Adipose tissue (tissue), 3 donors: ENCODE measurements around the gene AVL9. TPM values are rescaled to one million over a fixed set of nuclear protein-coding genes. Genes with fewer than 3 reads are reported as not detected.
"Not testable (repeated sequence)": the region's sequence is repeated elsewhere in the genome, so short reads cannot be mapped to it uniquely, and the experiment has no call there.

Experiments used
- H3K27ac ChIP-seq: one replicate; pipeline ENCODE4 v1.5.1; 2013; ENCODE audit warnings: low read depth, low read length
- WGBS, 3 donors: extraction: QIAGEN DNeasy Blood & Tissue Kit; methylation state at CpG; one replicate each; pipeline ENCODE4 v1.1.7; 2013; 5-methylcytosine and 5-hydroxymethylcytosine counted together
- polyA plus RNA-seq, 3 donors: library from polyadenylated mRNA; stranded (reverse); fragments of 200-250 nt; gene quantifications; one replicate each; pipeline ENCODE4 v1.2.3, GENCODE V29; 2013
- donor health status: healthy with polysubstance abuse.
- donor health status: Bipolar disorder and iron deficiency.
- donor health status: healthy.

The AVL9 gene
- polyA plus RNA-seq, 3 donors = 6.5 to 11.0 (median 10.1) TPM

DNA sequence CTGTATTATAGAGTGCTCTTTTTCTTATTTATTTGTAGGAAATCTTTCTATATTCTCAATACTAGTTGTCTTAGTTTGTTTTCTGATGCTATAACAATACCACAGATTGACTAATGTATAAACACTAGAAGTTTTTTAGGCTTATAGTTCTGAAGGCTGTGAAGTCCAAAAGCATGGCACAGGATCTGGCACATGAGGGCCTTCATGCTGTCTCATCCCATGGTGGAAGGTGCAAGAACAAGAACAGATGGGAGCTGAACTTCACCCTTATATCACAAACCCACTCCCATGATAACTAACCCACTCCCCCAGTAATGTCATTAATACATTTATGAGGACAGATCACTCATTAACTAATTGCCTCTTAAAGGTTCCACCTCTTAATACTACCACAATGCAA is 109.7 kb downstream of the AVL9 start:
- H3K27ac ChIP-seq = no peak overlapping the region

DNA sequence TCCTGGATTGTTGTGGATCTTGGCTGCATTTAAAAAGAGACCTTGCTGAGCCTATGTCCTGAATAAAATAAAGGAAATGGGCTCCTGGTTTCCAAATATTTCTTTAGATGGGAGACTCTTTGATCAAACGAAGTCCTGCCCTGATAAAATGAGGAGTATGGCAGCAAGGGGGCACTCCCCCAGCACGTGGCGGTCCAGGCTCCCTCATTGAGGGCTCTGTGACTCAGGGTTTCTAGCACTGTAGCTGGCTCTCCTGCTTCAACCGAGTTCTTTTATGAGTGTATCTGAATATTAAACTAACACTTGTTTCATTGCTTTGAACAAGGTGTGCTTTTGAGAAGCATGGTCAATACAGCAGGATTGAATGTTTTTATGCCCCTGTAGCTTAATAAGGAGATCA is 114.2 kb downstream of the AVL9 start:
- no peak overlapping the region for H3K27ac ChIP-seq
- 83% methylated on average over 4 of the region's 4 CpGs for WGBS, 3 donors

DNA sequence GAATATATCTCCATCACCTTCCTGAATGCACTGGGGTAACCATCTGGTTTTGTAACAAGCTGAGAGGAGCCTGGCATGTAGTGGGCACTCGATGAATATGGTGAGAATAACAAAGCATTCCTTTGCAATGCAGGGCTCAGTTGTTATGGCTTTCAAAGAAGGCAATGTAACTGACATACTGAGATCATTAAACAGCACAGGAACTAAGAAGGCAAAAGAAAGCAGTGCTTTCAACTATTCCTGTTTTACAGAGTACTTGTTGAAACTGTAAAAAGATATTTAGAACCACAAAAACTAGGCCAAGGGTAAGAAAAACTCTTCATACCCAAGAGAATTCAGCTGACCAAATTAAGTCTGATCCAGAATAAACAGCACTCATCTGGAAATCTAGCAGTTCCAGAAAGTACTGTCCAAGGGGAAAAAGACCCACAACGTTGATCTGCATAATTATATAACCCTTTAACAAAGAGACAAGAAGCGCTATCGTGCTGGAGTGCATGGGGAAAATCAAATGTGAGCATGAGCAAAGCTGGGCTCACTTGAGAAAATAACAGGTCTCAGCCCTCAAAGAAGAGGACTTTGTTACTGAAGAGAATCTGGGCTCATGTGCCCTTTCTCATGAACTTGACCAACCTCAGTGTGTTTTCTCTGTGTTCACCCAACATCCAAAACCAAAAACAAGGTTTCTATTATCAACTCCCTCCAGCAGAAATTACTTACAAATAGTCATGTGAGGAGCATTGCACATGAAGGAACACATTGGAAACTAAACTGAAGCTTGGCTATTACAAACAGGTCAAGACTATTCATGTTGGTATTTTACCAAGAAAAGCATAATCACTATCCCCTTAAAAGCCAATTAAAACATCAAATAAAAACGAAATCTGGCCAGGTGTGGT is 116.2 kb downstream of the AVL9 start:
- no peak overlapping the region for H3K27ac ChIP-seq
- WGBS, 3 donors = 53 to 68% (median 57%) methylated on average over 5 of the region's 5 CpGs

DNA sequence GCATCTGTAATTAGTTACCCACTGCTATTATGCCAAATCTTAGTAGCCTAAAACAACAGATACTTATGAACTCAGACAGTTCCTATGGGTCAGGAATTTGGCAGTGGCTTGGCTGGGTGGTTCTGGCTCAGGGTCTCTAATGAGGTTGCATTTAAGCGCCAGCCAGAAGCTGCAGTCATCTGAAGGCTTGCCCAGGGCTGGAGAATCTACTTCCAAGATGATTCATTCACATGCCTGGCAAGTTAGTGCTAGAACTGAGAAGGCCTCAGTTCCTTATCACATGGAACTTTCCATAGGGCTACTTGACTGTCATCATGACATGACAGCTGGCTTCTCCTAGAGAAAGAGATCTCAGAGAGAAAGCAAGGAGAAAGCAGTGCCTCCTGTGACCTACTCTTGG is 121.3 kb downstream of the AVL9 start:
- WGBS, 3 donors = 66 to 95% (median 68%) methylated on average over 1 of the region's 1 CpG
- H3K27ac ChIP-seq = no peak overlapping the region

DNA sequence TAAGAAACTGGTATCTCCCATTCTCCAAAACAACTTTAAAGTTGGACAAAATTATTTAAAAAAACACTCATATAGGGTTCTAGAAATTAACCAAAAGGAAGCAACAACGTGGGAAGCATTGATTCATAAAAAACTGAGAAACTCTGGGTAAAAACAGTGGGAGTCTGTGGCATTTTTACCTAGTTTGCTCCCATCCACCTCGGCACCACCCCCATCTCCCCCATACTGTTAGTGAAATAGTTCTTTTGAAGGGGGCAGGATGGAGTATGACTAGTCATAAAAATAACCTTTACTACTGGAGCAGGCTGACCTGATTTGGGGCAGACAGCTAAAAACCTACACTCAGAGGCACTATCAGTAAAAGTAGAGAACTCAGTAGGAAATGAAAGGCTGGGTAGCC is 123.2 kb downstream of the AVL9 start:
- H3K27ac ChIP-seq = no peak overlapping the region
- WGBS, 3 donors = 70 to 78% (median 78%) methylated on average over 2 of the region's 2 CpGs

DNA sequence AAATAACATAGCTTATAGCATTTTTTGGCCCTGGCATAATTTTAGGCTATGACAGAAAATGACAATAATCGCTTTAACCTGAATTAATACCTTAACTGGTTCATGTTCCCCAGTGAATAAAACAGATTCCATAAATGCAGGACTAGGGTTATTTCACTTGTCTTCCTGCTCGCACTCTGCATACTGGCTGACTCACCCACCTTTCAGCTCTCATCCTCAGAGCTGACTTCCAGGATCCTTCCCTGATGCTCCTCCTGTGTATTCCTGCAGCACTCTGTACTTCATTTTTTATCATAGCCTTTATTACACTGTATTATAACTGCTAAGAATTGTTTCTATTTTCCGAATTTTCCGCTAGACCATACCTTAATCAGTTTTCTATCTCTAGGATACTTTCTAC is 123.7 kb downstream of the AVL9 start:
- WGBS, 3 donors = 94 to 99% (median 95%) methylated on average over 4 of the region's 4 CpGs
- H3K27ac ChIP-seq = no peak overlapping the region

DNA sequence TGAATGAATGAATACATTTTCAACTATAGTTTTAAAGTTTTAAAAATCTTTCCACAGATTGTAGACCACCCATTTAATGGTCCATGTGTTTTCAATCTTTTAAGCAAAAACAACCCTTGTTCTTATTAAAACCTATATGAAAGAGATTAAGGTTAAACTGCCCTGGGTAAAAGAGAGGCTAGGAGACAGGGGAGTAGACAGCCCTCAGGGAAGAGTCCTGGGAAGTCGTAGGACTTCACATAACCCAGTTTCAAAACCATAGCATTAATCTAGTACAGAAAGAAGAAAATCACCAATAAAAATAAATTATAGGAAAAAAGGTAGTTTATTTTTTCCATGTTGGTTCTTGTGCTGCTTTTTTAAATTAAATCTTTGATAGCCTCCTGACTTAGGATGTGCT is 124.1 kb downstream of the AVL9 start:
- not testable (repeated sequence) for H3K27ac ChIP-seq
- WGBS, 3 donors = 84 to 96% (median 87%) methylated on average over 1 of the region's 1 CpG

DNA sequence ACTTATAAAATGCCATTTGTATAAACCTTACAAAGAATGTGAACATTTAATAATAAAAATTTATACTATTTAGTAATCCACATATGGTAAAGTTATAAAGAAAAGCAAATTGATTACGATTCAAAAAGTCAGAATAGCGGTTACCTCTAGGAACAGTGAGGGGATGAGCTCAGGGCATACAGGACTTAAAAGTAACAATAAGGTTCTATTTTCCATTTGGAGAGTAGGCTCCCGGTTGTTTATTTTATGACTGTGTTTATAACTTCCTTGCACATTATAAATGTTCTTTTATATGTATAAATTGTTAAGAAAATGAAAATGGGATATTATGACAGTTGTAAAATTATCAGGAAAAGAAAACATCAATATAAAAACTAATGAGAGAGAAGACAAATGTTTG is 135.7 kb downstream of the AVL9 start:
- no peak overlapping the region for H3K27ac ChIP-seq
- 81 to 92% (median 85%) methylated on average over 3 of the region's 3 CpGs for whole genome bisulfite sequencing, 3 donors

DNA sequence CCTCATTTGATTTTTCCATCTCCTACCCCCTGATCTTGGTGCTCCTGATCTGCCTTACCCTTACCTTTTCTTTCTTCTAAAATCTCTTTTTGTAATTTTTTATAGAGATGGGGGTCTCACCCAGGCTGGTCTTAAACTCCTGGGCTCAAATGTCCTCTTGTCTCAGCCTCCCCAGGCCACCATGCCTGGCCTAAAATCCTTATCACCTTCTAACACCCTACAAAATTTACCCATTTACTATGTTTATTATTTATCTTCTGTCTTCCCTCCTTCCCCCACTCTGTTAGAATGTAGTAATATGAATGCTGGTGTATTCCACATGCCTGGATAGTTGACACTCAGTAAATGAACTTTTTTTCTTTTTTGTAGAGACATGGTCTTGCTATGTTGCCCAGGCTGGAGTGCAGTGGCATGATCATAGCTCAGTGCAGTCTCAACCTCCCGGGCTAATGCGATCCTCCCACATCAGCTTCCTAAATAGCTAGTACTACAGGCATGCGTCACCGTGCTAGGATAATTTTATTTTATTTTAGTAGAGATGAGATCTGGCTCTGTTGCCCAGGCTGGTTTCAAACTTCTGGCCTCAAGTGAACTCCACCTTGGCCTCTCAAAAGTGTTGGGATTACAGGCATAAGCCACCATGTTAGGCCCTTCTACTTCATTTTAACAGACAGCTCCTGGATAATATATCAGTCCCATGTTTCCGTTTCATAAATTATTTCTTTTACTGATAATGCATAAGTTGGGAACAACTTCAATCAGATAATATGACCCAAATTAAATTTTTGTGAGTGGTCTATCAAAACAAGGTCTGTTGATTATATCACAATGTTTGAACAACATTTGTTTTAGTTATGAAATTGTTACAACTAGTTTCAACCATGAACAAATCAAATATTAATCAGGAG is 136.6 kb downstream of the AVL9 start:
- H3K27ac ChIP-seq = not testable (repeated sequence)
- WGBS, 3 donors = 96 to 97% (median 97%) methylated on average over 5 of the region's 5 CpGs

DNA sequence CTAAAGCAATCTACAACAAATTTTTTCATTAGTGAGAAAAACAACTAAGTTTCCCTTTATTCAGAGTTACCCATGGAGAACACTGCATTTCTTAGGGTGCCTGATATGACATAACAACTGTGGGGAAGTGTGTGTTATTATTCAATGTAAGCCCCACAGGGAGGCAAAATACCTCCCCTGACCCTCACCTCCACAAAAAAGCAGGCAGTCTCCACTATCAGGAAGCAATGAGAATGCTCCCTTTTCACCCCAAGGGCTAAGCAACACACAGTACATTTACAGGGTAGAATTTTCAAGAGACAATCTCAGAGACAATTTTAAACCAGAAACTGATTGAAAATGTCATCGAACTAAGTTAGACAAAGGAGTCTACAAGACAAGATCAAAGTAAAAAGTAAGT is 138.2 kb downstream of the AVL9 start:
- not testable (repeated sequence) for H3K27ac ChIP-seq
- no CpG with 5 or more reads among the region's 1 CpG for WGBS, 3 donors

DNA sequence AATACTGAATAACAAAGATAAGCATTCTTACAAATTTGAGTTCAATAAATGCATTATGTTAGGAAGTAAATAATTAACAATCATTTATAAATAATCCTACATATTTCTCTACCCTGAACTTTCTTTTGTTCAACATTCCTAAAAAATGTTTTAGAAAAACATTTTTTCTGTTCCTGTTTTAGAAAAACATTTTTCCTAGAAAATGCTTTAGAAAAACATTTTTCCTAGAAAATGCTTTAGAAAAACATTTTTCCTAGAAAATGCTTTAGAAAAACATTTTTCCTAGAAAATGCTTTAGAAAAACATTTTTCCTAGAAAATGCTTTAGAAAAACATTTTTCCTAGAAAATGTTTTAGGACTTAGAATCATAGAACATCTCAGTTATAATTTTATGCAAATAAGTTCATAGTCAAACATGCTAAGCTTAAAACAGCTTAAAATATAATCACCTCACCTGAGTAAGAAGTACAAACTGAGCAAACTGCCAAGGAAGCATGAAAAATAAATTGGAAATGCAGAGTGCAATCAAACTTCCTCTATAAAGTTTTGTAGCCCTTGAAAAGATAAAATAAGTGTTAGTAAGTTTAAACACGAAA is 139.6 kb downstream of the AVL9 start:
- H3K27ac ChIP-seq = not testable (repeated sequence)
- WGBS, 3 donors = 45 to 92% (median 92%) methylated on average over 1 of the region's 1 CpG

DNA sequence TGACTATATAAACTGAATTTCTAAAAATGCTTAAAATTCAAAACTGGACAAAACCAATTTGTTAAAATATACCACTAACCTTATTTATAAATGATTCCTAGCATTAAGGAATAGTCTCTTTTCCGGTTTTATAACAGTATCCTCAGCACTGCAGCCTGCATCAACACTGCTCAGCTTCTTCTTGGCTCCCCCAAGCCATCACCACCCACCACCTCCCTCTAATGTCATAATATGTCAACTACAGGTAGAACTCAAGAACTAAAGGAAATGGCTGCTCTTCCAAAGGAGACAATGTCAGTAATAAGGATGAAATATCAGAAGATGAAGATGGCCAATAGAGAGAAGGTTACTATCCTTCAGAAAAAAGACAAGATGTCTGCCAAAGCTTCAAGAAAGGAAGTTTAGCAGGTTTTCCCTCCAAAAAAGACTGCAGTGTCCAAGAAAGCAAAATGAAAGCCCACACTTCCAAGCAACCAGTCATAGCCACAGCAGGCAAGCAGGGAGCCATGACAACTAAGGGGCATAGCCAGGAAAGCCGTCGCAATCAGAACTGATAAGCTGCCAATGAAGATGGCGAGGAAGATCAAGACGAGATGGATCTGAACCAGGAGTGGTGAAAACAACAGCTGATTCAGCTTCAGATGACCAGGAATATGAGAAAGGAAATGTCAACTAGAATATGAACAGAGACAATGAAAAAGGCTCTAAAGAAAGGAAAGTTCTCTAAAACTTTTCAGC is 141.6 kb downstream of the AVL9 start:
- not testable (repeated sequence) for H3K27ac ChIP-seq
- WGBS, 3 donors = 93 to 96% (median 93%) methylated on average over 5 of the region's 5 CpGs

DNA sequence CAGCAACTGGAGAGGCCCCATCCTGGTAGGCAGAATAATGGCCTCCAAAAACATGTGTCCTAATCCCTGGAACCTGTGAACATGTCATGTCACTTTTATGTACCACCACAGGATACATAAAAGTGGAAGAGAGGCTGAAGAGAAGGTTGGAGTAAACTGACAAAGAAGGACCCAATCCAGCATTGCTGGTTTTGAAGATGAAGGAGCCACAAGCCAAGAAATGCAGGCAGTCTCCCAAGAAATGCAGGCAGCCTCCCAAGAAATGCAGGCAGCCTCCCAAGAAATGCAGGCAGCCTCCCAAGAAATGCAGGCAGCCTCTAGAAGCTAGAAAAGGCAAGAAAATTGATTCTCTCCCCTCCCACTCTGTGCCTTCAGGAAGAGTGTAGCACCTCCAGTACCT is 142.3 kb downstream of the AVL9 start:
- H3K27ac ChIP-seq = not testable (repeated sequence)

Other genes starting within 250 kb of the AVL9 start
- gene LSM5, start 5.1 kb upstream of the AVL9 start, polyA plus RNA-seq = 10 to 100 TPM; 35.0 to 46.3 (median 43.6) TPM